Mesenchymal stem cell (in vitro differentiated cells and primary cell): ENCODE data around the gene SETDB1.

Source experiments
- DNase-seq: peaks from one replicate; pipeline ENCODE4 v3.0.0-alpha.2; 2013
- H2AFZ ChIP-seq: one replicate; pipeline ENCODE4 v1.6.1; 2013; ENCODE audit warnings: low read depth, mild to moderate bottlenecking, control low read depth, inconsistent platforms, low read length, moderate library complexity
- H2AK5ac ChIP-seq: 2 replicates; pipeline ENCODE4 v1.6.1; 2013; ENCODE audit warnings: low read length, moderate library complexity, mild to moderate bottlenecking, inconsistent platforms; ENCODE audit not compliant: severe bottlenecking
- H2BK120ac ChIP-seq: one replicate; pipeline ENCODE4 v1.6.1; 2013; ENCODE audit warnings: low read depth, mild to moderate bottlenecking, inconsistent platforms, low read length, moderate library complexity
- H2BK12ac ChIP-seq, 2 experiments: one replicate each; pipeline ENCODE4 v1.6.1; 2013; ENCODE audit warnings: inconsistent platforms in 2 of 2, low read length in 2 of 2, mild to moderate bottlenecking in 2 of 2, moderate library complexity in 2 of 2, control low read depth in 1 of 2
- H2BK15ac ChIP-seq: one replicate; pipeline ENCODE4 v1.6.1; 2013; ENCODE audit warnings: mild to moderate bottlenecking, low read depth, inconsistent platforms; ENCODE audit not compliant: poor library complexity, severe bottlenecking
- H2BK5ac ChIP-seq: 2 replicates; pipeline ENCODE4 v1.6.1; 2013; ENCODE audit warnings: low read depth, mild to moderate bottlenecking, low read length, control low read depth, inconsistent platforms; ENCODE audit not compliant: poor library complexity, severe bottlenecking
- H3K14ac ChIP-seq, 2 experiments: one replicate each; pipeline ENCODE4 v1.6.1; 2013; ENCODE audit warnings: inconsistent platforms in 2 of 2, low read length in 2 of 2, control low read depth in 1 of 2, mild to moderate bottlenecking in 1 of 2, moderate library complexity in 1 of 2
- H3K18ac ChIP-seq, 2 experiments: one replicate each; pipeline ENCODE4 v1.6.1; 2013; ENCODE audit warnings: inconsistent platforms in 2 of 2, low read length in 2 of 2, control low read depth in 1 of 2, low read depth in 1 of 2, mild to moderate bottlenecking in 1 of 2
- H3K23ac ChIP-seq, 2 experiments: one replicate each; pipeline ENCODE4 v1.6.1; 2013; ENCODE audit warnings: inconsistent platforms in 2 of 2, low read length in 2 of 2, mild to moderate bottlenecking in 2 of 2, moderate library complexity in 2 of 2, control low read depth in 1 of 2
- H3K27ac ChIP-seq: 2 replicates; pipeline ENCODE4 v1.5.1; 2013; ENCODE audit warnings: mild to moderate bottlenecking, moderate library complexity, low read length, control low read depth, inconsistent platforms; ENCODE audit not compliant: poor library complexity, severe bottlenecking
- H3K27me3 ChIP-seq, 2 experiments: 2 replicates each; pipeline versions ENCODE4 v1.6.1 to v1.7.0; 2013; ENCODE audit warnings: low read length in 2 of 2, mild to moderate bottlenecking in 2 of 2, moderate library complexity in 2 of 2, control low read depth in 1 of 2, inconsistent platforms in 1 of 2; ENCODE audit not compliant: control insufficient read depth in 1 of 2, insufficient read depth in 1 of 2
- H3K36me3 ChIP-seq, 2 experiments: 2 replicates each; pipeline versions ENCODE4 v1.6.1 to v1.7.0; 2013; ENCODE audit warnings: low read length in 2 of 2, control low read depth in 1 of 2, inconsistent platforms in 1 of 2, low read depth in 1 of 2, mild to moderate bottlenecking in 1 of 2; ENCODE audit not compliant: insufficient read depth in 2 of 2, control insufficient read depth in 1 of 2
- H3K4ac ChIP-seq, 2 experiments: one replicate each; pipeline ENCODE4 v1.6.1; 2013; ENCODE audit warnings: inconsistent platforms in 2 of 2, low read length in 2 of 2, mild to moderate bottlenecking in 2 of 2, moderate library complexity in 2 of 2, control low read depth in 1 of 2, low read depth in 1 of 2
- H3K4me1 ChIP-seq: 2 replicates; pipeline ENCODE4 v1.6.1; 2013; ENCODE audit warnings: low read depth, low read length, control low read depth; ENCODE audit not compliant: control insufficient read depth, insufficient read depth
- H3K4me2 ChIP-seq: 2 replicates; pipeline ENCODE4 v1.6.1; 2013; ENCODE audit warnings: low read length, mild to moderate bottlenecking, inconsistent platforms; ENCODE audit not compliant: poor library complexity, severe bottlenecking
- H3K4me3 ChIP-seq, 2 experiments: 2 replicates each; pipeline versions ENCODE4 v1.5.1 to v1.7.0; 2013; ENCODE audit warnings: low read length in 2 of 2, mild to moderate bottlenecking in 2 of 2, control low read depth in 1 of 2, low read depth in 1 of 2; ENCODE audit not compliant: insufficient read depth in 1 of 2
- H3K79me1 ChIP-seq: replicated peaks from 2 replicates; pipeline ENCODE4 v1.6.1; 2013; ENCODE audit warnings: mild to moderate bottlenecking, control low read depth, low read length, inconsistent platforms; ENCODE audit not compliant: poor library complexity, severe bottlenecking
- H3K9ac ChIP-seq: 2 replicates; pipeline ENCODE4 v1.7.0; 2013; ENCODE audit warnings: mild to moderate bottlenecking, low read length, moderate library complexity
- H3K9me3 ChIP-seq: 2 replicates; pipeline ENCODE4 v1.7.0; 2013; ENCODE audit warnings: mild to moderate bottlenecking, low read length; ENCODE audit not compliant: control insufficient read depth
- H4K8ac ChIP-seq: one replicate; pipeline ENCODE4 v1.6.1; 2013; ENCODE audit warnings: inconsistent platforms, mild to moderate bottlenecking, low read length, moderate library complexity
- H4K91ac ChIP-seq: one replicate; pipeline ENCODE4 v1.6.1; 2013; ENCODE audit warnings: mild to moderate bottlenecking, low read length, inconsistent platforms
- WGBS: methylation state at CpG from one replicate; pipeline ENCODE4 v1.1.7; 2013; ENCODE audit warnings: mixed read lengths; 5-methylcytosine and 5-hydroxymethylcytosine counted together

SETDB1 gene

GRCh38 chr1:150985179-150985825, 59.1 kb downstream of the SETDB1 start:
- Histone ChIP-seq H3K4me1 (peaks cover 20% of the 10 kb centered on the region), H3K27me3 (peaks cover 0 to 3% of the 10 kb centered on the region in 2 experiments), H2BK5ac (no peak overlapping the region), H3K36me3 (no peaks in the 10 kb centered on the region), H4K91ac (no peak overlapping the region), H2BK12ac (no peak overlapping the region), H3K9me3 (no peaks in the 10 kb centered on the region), H2BK120ac (no peak overlapping the region), H2BK15ac (no peak overlapping the region), H3K18ac (no peak overlapping the region), H2AK5ac (no peak overlapping the region), H3K79me1 (no peaks in the 10 kb centered on the region), H3K4me2 (no peak overlapping the region), H3K4me3 (no peak overlapping the region), H3K14ac (no peak overlapping the region), H4K8ac (no peak overlapping the region), H3K9ac (no peak overlapping the region), H3K4ac (no peak overlapping the region), H3K27ac (no peak overlapping the region), H2AFZ (no peak overlapping the region), H3K23ac (no peak overlapping the region)
- 92% methylated on average over 2 of the region's 2 CpGs for WGBS
- no peak for DNase-seq

- H2BK12ac ChIP-seq: no peak overlapping the region
- no peak overlapping the region for H3K4me2 ChIP-seq
- H3K79me1 ChIP-seq: no peaks in the 10 kb centered on the region
- H3K4ac ChIP-seq: no peak overlapping the region
- H4K8ac ChIP-seq: no peak overlapping the region
- H2AK5ac ChIP-seq: no peak overlapping the region
- no peak overlapping the region for H2BK5ac ChIP-seq
- no peak overlapping the region for H3K27ac ChIP-seq
- H3K14ac ChIP-seq: no peak overlapping the region
- no peaks in the 10 kb centered on the region for H3K9me3 ChIP-seq
- no peak overlapping the region for H4K91ac ChIP-seq
- H2BK120ac ChIP-seq: no peak overlapping the region
- no peak overlapping the region for H3K9ac ChIP-seq
- H2AFZ ChIP-seq: no peak overlapping the region
- 85% methylated on average over 4 of the region's 7 CpGs for WGBS
- peaks cover 7% of the 10 kb centered on the region for H3K4me1 ChIP-seq
- H3K27me3 ChIP-seq: peaks cover 0 to 3% of the 10 kb centered on the region in 2 experiments
- no peak overlapping the region for H3K4me3 ChIP-seq
- no peak for DNase-seq
- no peak overlapping the region for H2BK15ac ChIP-seq
- H3K36me3 ChIP-seq: no peaks in the 10 kb centered on the region
- H3K23ac ChIP-seq: no peak overlapping the region
- no peak overlapping the region for H3K18ac ChIP-seq
Measured at GRCh38 chr1:150987924-150988323, 61.8 kb downstream of the SETDB1 start.

- H2AFZ ChIP-seq: no peak overlapping the region
- H3K4me3 ChIP-seq: no peak overlapping the region
- no peak overlapping the region for H4K8ac ChIP-seq
- no peak overlapping the region for H2AK5ac ChIP-seq
- H4K91ac ChIP-seq: no peak overlapping the region
- no peaks in the 10 kb centered on the region for H3K27me3 ChIP-seq
- WGBS: 86% methylated on average over 4 of the region's 4 CpGs
- no peak overlapping the region for H3K9ac ChIP-seq
- no peaks in the 10 kb centered on the region for H3K79me1 ChIP-seq
- no peak overlapping the region for H2BK15ac ChIP-seq
- no peak overlapping the region for H3K23ac ChIP-seq
- H3K4me2 ChIP-seq: no peak overlapping the region
- no peak overlapping the region for H2BK12ac ChIP-seq
- peaks cover 10 to 13% of the 10 kb centered on the region in 2 experiments for H3K36me3 ChIP-seq
- H3K4me1 ChIP-seq: peaks cover 10% of the 10 kb centered on the region
- no peak overlapping the region for H2BK120ac ChIP-seq
- no peak overlapping the region for H3K27ac ChIP-seq
- no peaks in the 10 kb centered on the region for H3K9me3 ChIP-seq
- H2BK5ac ChIP-seq: no peak overlapping the region
- H3K18ac ChIP-seq: no peak overlapping the region
- H3K14ac ChIP-seq: no peak overlapping the region
- H3K4ac ChIP-seq: no peak overlapping the region
- no peak for DNase-seq
Measured at GRCh38 chr1:150992626-150993025, 66.5 kb downstream of the SETDB1 start.

- Histone ChIP-seq H3K9me3 (no peaks in the 10 kb centered on the region), H2BK5ac (no peak overlapping the region), H3K9ac (no peak overlapping the region), H3K4me1 (peaks cover 16% of the 10 kb centered on the region), H3K79me1 (no peaks in the 10 kb centered on the region), H3K23ac (no peak overlapping the region), H3K4ac (no peak overlapping the region), H3K14ac (no peak overlapping the region), H2AK5ac (no peak overlapping the region), H2BK12ac (no peak overlapping the region), H4K91ac (no peak overlapping the region), H2BK120ac (no peak overlapping the region), H3K36me3 (peaks cover 22 to 25% of the 10 kb centered on the region in 2 experiments), H3K4me2 (no peak overlapping the region), H3K4me3 (no peak overlapping the region), H4K8ac (no peak overlapping the region), H3K18ac (peak overlapping the region in 1 of 2 experiments; percentile 23), H2AFZ (no peak overlapping the region), H3K27ac (no peak overlapping the region), H3K27me3 (no peaks in the 10 kb centered on the region), H2BK15ac (no peak overlapping the region)
- DNase-seq: no peak
- 83% methylated on average over 3 of the region's 3 CpGs for WGBS
Measured at GRCh38 chr1:150994248-150994647, 68.1 kb downstream of the SETDB1 start.
